Measurements from ENCODE around the gene DHRS7. TPM values are rescaled to one million over a fixed set of nuclear protein-coding genes. Genes with fewer than 3 reads are reported as not detected.

The DHRS7 gene
- total RNA-seq, 2 experiments from 2014 or later = 24.5 to 28.6 TPM

DNA sequence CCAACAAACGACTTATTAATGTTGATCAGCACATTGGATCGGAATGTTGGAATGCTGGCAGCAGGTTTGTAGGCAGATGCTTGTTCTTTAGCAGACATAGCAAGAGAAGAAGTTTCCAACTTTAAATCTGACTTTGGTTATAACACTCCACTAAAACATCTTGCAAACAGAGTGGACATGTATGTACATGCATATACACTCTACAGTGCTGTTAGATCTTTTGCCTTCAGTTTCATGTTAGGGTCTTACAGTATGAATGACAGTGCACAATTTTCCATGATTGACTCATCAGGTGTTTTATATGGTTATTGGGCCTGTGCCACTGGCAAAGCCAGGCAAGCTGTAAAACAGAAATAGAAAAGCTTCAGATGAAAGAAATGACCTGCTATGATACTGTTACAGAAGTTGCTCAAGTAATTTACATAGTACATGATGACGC is 14.3 kb upstream of the DHRS7 start:
- Mint-ChIP-seq H3K9me3 (no peaks in the 10 kb centered on the region), H3K4me1 (ENCODE audit: low read depth) (peaks cover 11% of the 10 kb centered on the region), H3K27me3 (no peaks in the 10 kb centered on the region), H3K4me3 (no peak overlapping the region), H3K36me3 (ENCODE audit: low read depth) (no peaks in the 10 kb centered on the region), H3K27ac (no peak overlapping the region)
- TF ChIP-seq, protein P1, sequence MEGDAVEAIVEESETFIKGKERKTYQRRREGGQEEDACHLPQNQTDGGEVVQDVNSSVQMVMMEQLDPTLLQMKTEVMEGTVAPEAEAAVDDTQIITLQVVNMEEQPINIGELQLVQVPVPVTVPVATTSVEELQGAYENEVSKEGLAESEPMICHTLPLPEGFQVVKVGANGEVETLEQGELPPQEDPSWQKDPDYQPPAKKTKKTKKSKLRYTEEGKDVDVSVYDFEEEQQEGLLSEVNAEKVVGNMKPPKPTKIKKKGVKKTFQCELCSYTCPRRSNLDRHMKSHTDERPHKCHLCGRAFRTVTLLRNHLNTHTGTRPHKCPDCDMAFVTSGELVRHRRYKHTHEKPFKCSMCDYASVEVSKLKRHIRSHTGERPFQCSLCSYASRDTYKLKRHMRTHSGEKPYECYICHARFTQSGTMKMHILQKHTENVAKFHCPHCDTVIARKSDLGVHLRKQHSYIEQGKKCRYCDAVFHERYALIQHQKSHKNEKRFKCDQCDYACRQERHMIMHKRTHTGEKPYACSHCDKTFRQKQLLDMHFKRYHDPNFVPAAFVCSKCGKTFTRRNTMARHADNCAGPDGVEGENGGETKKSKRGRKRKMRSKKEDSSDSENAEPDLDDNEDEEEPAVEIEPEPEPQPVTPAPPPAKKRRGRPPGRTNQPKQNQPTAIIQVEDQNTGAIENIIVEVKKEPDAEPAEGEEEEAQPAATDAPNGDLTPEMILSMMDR (IDR thresholded peaks at IDR 0.05) = no peak
- CTCF ChIA-PET = interaction anchor here (1.1 kb wide), 1 partner anchor 14 kb away, joined by 3 read pairs; the partner anchor contains the start of gene DHRS7
- Histone ChIP-seq H3K27ac (ENCODE audit: low read depth in 1 of 2, low read length in 2 of 2) (no peak overlapping the region), H3K9me3 (ENCODE audit: control insufficient read depth in 1 of 2, insufficient read depth in 1 of 2, low read length in 2 of 2) (no peaks in the 10 kb centered on the region), H3K27me3 (ENCODE audit: control insufficient read depth in 1 of 2, insufficient read depth in 2 of 2, low read length in 2 of 2) (no peaks in the 10 kb centered on the region), H3K4me1 (ENCODE audit: insufficient read depth, low read length) (peaks cover 4% of the 10 kb centered on the region), H3K4me3 (ENCODE audit: low read length) (no peak overlapping the region), H3K36me3 (ENCODE audit: insufficient read depth, low read length) (no peaks in the 10 kb centered on the region)
- intact Hi-C loops (cut with DNase I, micrococcal nuclease) = no loop called here
- POLR2A ChIA-PET = interaction anchor here (1.9 kb wide), 1 partner anchor 14 kb away, joined by 4 read pairs; the partner anchor contains the start of gene DHRS7
- no peak for ATAC-seq (ENCODE audit: poor library complexity)
- DNase-seq = no peak

DNA sequence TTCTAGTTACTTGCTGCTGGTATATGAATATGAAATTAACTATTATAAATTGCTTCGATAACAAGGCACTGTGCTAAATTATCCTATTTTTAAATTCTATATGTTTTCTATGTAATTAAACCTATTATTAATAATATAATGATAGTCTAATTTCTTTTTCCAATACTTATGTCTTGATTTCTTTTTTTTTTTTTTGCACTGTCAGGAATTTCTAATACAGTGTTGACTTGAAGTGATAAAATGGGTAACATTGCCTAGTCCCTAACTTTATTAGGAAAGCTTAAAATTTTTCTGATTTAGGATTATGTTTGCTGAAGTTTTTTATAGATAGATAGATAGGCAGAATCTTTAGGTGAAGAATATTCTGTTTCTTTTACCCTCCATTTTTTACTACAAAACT is 13.6 kb upstream of the DHRS7 start:
- H3K4me3 ChIP-seq (ENCODE audit: low read length) = no peak overlapping the region
- H3K27me3 ChIP-seq (ENCODE audit: control insufficient read depth in 1 of 2, insufficient read depth in 2 of 2, low read length in 2 of 2) = no peaks in the 10 kb centered on the region
- Mint-ChIP-seq H3K4me3 (no peak overlapping the region), H3K27ac (no peak overlapping the region), H3K9me3 (no peaks in the 10 kb centered on the region), H3K36me3 (ENCODE audit: low read depth) (no peaks in the 10 kb centered on the region), H3K27me3 (no peaks in the 10 kb centered on the region), H3K4me1 (ENCODE audit: low read depth) (peaks cover 8% of the 10 kb centered on the region)
- intact Hi-C loops (cut with DNase I, micrococcal nuclease) = no loop called here
- H3K27ac ChIP-seq (ENCODE audit: low read depth in 1 of 2, low read length in 2 of 2) = no peak overlapping the region
- H3K9me3 ChIP-seq (ENCODE audit: control insufficient read depth in 1 of 2, insufficient read depth in 1 of 2, low read length in 2 of 2) = no peaks in the 10 kb centered on the region
- peaks cover 4% of the 10 kb centered on the region for H3K4me1 ChIP-seq (ENCODE audit: insufficient read depth, low read length)
- ATAC-seq (ENCODE audit: poor library complexity) (no peak), DNase-seq (no peak)
- H3K36me3 ChIP-seq (ENCODE audit: insufficient read depth, low read length) = no peaks in the 10 kb centered on the region
- ChIA-PET CTCF (no interaction called here), POLR2A (no interaction called here)
- TF ChIP-seq, protein P1 (IDR thresholded peaks at IDR 0.05) = no peak

DNA sequence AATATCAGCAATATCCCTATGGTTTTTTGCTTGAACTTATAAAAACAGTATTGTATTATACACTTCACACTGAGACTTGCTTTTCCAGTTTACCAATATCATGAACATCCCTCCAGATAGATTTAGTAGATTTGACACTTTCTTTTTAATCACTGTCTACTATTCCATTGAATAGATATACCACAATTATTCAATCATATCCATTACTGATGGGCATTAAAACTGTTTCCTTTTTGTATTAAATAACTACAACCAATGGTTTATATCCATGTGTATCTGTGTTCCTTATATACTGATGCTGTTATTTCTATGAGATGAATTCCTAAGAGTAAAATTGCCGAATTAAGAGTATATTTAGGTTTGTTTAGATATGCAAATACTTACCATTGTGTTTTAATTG is 13.0 kb upstream of the DHRS7 start:
- Mint-ChIP-seq H3K4me1 (ENCODE audit: low read depth) (peaks cover 1% of the 10 kb centered on the region), H3K9me3 (no peaks in the 10 kb centered on the region), H3K4me3 (no peak overlapping the region), H3K36me3 (ENCODE audit: low read depth) (no peaks in the 10 kb centered on the region), H3K27ac (no peak overlapping the region), H3K27me3 (no peaks in the 10 kb centered on the region)
- Histone ChIP-seq H3K27me3 (ENCODE audit: control insufficient read depth in 1 of 2, insufficient read depth in 2 of 2, low read length in 2 of 2) (no peaks in the 10 kb centered on the region), H3K4me1 (ENCODE audit: insufficient read depth, low read length) (no peaks in the 10 kb centered on the region), H3K36me3 (ENCODE audit: insufficient read depth, low read length) (no peaks in the 10 kb centered on the region), H3K9me3 (ENCODE audit: control insufficient read depth in 1 of 2, insufficient read depth in 1 of 2, low read length in 2 of 2) (no peaks in the 10 kb centered on the region), H3K27ac (ENCODE audit: low read depth in 1 of 2, low read length in 2 of 2) (no peak overlapping the region), H3K4me3 (ENCODE audit: low read length) (no peak overlapping the region)
- POLR2A ChIA-PET = interaction anchor here (0.6 kb wide), 1 partner anchor 13 kb away, joined by 3 read pairs; no protein-coding TSS in a partner anchor
- CTCF ChIA-PET = no interaction called here
- intact Hi-C loops (cut with DNase I, micrococcal nuclease) = no loop called here
- ATAC-seq (ENCODE audit: poor library complexity) (no peak), DNase-seq (no peak)
- TF ChIP-seq, protein P1 (IDR thresholded peaks at IDR 0.05) = no peak

All from CD4-positive, alpha-beta T cell (primary cell).